GM12891 (cell line): ENCODE data around the gene LHFPL6.

ENCODE experiments used
- POLR2A ChIP-seq: IDR thresholded peaks from 2 replicates; pipeline ENCODE4 v1.6.1; 2011; ENCODE audit warnings: low read depth, low read length, control low read depth
- POLR2AphosphoS5 ChIP-seq: IDR thresholded peaks from 2 replicates; pipeline ENCODE4 v1.6.1; 2011; ENCODE audit warnings: low read depth, low read length, control low read depth
- POU2F2 ChIP-seq: IDR thresholded peaks from 2 replicates; pipeline ENCODE4 v1.6.1; 2011; ENCODE audit warnings: low read depth, mild to moderate bottlenecking, control low read depth, low read length, moderate library complexity

DNA sequence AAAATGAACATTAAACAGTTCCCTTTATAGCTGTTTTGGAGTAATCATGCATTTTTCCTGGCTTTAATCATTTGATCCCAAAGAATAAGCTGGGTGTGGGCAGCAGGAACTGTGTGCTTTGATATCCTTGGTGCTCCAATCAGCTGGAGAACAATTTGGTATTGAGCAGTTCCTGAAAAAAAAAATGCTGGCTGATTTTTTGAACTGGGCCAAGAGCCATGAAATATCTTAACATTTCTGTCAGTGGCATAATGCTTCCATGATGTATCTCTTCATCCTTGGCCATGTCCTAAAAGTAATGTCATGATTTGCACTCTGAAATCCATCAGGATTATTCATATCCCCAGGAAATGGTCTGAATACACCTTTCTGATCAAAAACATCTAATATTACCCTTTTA, 134.7 kb downstream of the LHFPL6 start:
- TF ChIP-seq POLR2A, result no peak
- no peak for TF ChIP-seq POU2F2
- no peak for TF ChIP-seq POLR2AphosphoS5
